Coronary artery (tissue), 2 donors: ENCODE measurements around the gene TMEM132D.

Source experiments
- DNase-seq: peaks from one replicate; pipeline ENCODE4 v3.0.0-alpha.2; 2017; ENCODE audit warnings: low spot score
- H3K27ac ChIP-seq, 2 donors: fragments of 200-600 bp; sonication (generic); one replicate each; pipeline ENCODE4 v1.5.1; 2016 to 2019
- H3K4me3 ChIP-seq: fragments of 200-600 bp; sonication (generic); 2 replicates; pipeline ENCODE4 v1.5.1; 2016; ENCODE audit warnings: mild to moderate bottlenecking, moderate library complexity
- CTCF ChIP-seq: fragments of 200-600 bp; sonication (generic); IDR thresholded peaks from one replicate; pipeline ENCODE4 v1.5.1; 2019; ENCODE audit warnings: antibody characterized with exemption

Gene TMEM132D

GRCh38 chr12:129675496-129675895 lies 228.3 kb downstream of the TMEM132D start:
- Histone ChIP-seq H3K4me3 (no peak overlapping the region), H3K27ac (no peak overlapping the region)
- TF ChIP-seq CTCF: no peak
- no peak for DNase-seq

GRCh38 chr12:129673806-129674205 lies 230.0 kb downstream of the TMEM132D start:
- TF ChIP-seq CTCF: no peak
- no peak overlapping the region for H3K27ac ChIP-seq
- no peak for DNase-seq
- no peak overlapping the region for H3K4me3 ChIP-seq

- DNase-seq: no peak
- no peak overlapping the region for H3K27ac ChIP-seq
- no peak for TF ChIP-seq CTCF
- H3K4me3 ChIP-seq: no peak overlapping the region
Observed at GRCh38 chr12:129672110-129672509, 231.7 kb downstream of the TMEM132D start.

DNA sequence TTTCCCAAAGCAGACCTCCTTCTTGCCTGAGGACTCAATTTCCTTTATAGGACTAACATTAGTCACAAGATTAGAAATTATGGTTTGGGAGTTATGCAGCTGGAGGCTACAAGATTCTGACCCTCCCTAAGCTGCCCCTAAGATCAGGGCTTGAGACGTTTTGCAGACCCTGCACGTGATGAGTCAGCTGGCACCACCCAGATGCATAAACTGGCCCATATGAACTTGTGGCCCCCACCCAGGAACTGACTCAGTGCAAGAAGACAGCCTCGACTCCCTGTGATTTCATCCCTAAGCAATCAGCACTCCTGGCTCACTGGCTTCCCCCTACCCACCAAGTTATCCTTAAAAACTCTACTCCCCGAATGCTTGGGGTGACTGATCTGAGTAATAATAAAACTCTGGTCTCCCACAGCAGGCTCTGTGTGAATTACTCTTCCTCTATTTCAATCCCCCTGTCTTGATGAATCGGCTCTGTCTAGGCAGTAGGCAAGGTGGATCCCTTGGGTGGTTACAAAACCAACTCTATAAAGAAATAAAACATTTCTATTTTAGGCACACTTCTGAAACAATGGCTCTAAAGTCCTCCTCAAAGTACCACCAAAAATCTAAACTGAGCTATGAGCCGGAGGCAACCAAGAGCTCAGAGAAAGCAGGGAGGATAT lies 233.4 kb downstream of the TMEM132D start:
- H3K27ac ChIP-seq: no peak overlapping the region
- DNase-seq: no peak
- TF ChIP-seq CTCF: no peak
- no peak overlapping the region for H3K4me3 ChIP-seq

DNA sequence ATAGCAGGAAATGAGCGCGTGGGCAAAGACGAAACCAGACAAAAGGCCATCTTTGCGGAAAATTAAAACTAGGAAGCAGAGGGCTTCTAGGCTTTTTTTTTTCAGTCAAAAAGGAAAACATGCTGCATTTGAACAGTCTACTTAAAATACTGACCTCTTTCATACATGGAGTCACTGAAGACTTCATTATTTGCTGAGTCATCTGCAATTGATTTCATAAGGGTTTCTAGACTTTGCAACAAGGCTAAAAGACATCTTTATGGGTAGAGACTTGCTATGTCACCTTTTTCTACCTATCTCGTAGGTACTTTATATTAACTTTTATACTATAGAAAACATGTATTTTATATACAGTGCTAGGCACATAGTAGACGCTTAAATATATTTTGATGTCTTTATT lies 238.4 kb downstream of the TMEM132D start:
- no peak for DNase-seq
- TF ChIP-seq CTCF: no peak
- Histone ChIP-seq H3K4me3 (no peak overlapping the region), H3K27ac (no peak overlapping the region)

DNA sequence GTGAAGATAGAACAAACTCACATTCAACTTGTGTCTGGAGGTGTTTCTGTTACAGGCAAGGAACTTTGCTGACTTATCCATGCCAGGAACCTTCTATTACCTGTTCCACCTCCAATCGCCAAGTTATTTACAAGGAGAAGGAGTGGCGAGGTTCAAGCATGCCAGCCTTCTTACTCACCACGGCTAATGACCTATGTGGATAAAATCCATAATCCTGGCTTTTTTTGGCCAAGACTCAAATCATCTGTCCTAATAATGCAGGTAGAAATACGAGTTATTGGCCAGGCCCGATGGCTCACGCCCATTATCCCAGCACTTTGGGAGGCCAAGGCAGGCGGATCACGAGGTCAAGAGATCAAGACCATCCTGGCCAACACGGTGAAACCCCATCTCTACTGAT lies 241.6 kb downstream of the TMEM132D start:
- no peak for TF ChIP-seq CTCF
- H3K27ac ChIP-seq: no peak overlapping the region
- no peak overlapping the region for H3K4me3 ChIP-seq
- no peak for DNase-seq

GRCh38 chr12:129660946-129661345 lies 242.9 kb downstream of the TMEM132D start:
- TF ChIP-seq CTCF: no peak
- H3K27ac ChIP-seq: no peak overlapping the region

More at GRCh38 chr12:129660946-129661345, 242.9 kb downstream of the TMEM132D start:
- no peak for DNase-seq
- H3K4me3 ChIP-seq: no peak overlapping the region
